Calu3 (cell line): Measurements from ENCODE around the gene BOK. TPM values are rescaled to one million over a fixed set of nuclear protein-coding genes. Genes with fewer than 3 reads are reported as not detected.

ENCODE experiments used
- BruUV-seq: library from RNA; stranded (reverse); fragments of 400-500 nt; replicated peaks from 2 replicates; lab custom pipeline; 2021; lab: Mats Ljungman, UMichigan
- CTCF ChIA-PET: fragments of 300-600 bp; sonication (Branson Sonifier 250); formaldehyde crosslinking; loops from one replicate; lab custom pipeline; 2022; ENCODE audit warnings: antibody characterized with exemption; lab: Charles Lee
- DNase-seq: peaks from one replicate; pipeline ENCODE4 v3.0.0; 2022
- H3K27ac Mint-ChIP-seq: one replicate; pipeline ENCODE4 v1.8.0; 2022; ENCODE audit warnings: mixed read lengths; ENCODE audit not compliant: unreplicated experiment
- H3K27me3 Mint-ChIP-seq: one replicate; pipeline ENCODE4 v1.8.0; 2022; ENCODE audit warnings: mixed read lengths; ENCODE audit not compliant: unreplicated experiment
- H3K36me3 Mint-ChIP-seq: one replicate; pipeline ENCODE4 v1.8.0; 2022; ENCODE audit warnings: mild to moderate bottlenecking, moderate library complexity, mixed read lengths; ENCODE audit not compliant: insufficient read depth, unreplicated experiment
- H3K4me1 Mint-ChIP-seq: one replicate; pipeline ENCODE4 v1.8.0; 2022; ENCODE audit warnings: mild to moderate bottlenecking, low read depth, mixed read lengths; ENCODE audit not compliant: unreplicated experiment
- H3K4me3 Mint-ChIP-seq: one replicate; pipeline ENCODE4 v1.8.0; 2022; ENCODE audit warnings: mild to moderate bottlenecking, low read depth, moderate library complexity, mixed read lengths; ENCODE audit not compliant: unreplicated experiment
- H3K9me3 Mint-ChIP-seq: one replicate; pipeline ENCODE4 v1.8.0; 2022; ENCODE audit warnings: low read depth, mixed read lengths; ENCODE audit not compliant: unreplicated experiment
- CTCF ChIP-seq: fragments of 200-600 bp; IDR thresholded peaks from one replicate; pipeline ENCODE4 v1.8.0; 2022; ENCODE audit warnings: antibody characterized with exemption; ENCODE audit not compliant: unreplicated experiment
- intact Hi-C: fragments of 100-400 bp; cut with micrococcal nuclease; formaldehyde crosslinking; loops from one replicate; pipeline ENCODE4 v1.10.0; 2022; ENCODE audit not compliant: unreplicated experiment
- total RNA-seq: library from RNA; stranded (reverse); gene quantifications from 2 replicates; pipeline ENCODE4 v1.2.3, GENCODE V29; 2022

Gene BOK
- total RNA-seq, 1 experiment from 2014 or later: 30.1 TPM

- Mint-ChIP-seq H3K9me3 (no peaks in the 10 kb centered on the region), H3K4me3 (no peak overlapping the region), H3K4me1 (peaks cover 19% of the 10 kb centered on the region), H3K27me3 (no peaks in the 10 kb centered on the region), H3K27ac (peak overlapping the region; percentile 1), H3K36me3 (peaks cover 25% of the 10 kb centered on the region)
- peak; percentile 42 for DNase-seq
- intact Hi-C loops: no loop called here
- BruUV-seq: no TSS peak
- CTCF ChIA-PET: no interaction called here
- TF ChIP-seq CTCF: no peak
Observed at GRCh38 chr2:241620419-241620769, 61.8 kb downstream of the BOK start.

Other genes starting within 250 kb of the BOK start
- 429 and 493 TPM in 2 replicates for gene HDLBP, start 243.1 kb upstream of the BOK start, total RNA-seq
- 413 and 445 TPM in 2 replicates for gene SEPTIN2, start 242.8 kb upstream of the BOK start, total RNA-seq
- gene FARP2, start 202.5 kb upstream of the BOK start, total RNA-seq: 59.0 and 67.7 TPM in 2 replicates
- 149 and 159 TPM in 2 replicates for gene STK25, start 50.2 kb upstream of the BOK start, total RNA-seq
- 53.6 and 57.5 TPM in 2 replicates for gene THAP4, start 78.4 kb downstream of the BOK start, total RNA-seq
- gene ATG4B, start 78.9 kb downstream of the BOK start, total RNA-seq: 93.0 and 95.3 TPM in 2 replicates
- 67.6 and 80.7 TPM in 2 replicates for gene DTYMK, start 128.1 kb downstream of the BOK start, total RNA-seq
- 29.3 and 35.1 TPM in 2 replicates for gene ING5, start 143.3 kb downstream of the BOK start, total RNA-seq
- gene D2HGDH, start 175.9 kb downstream of the BOK start, total RNA-seq: 51.1 and 53.3 TPM in 2 replicates
- gene GAL3ST2, start 218.1 kb downstream of the BOK start, total RNA-seq: 0.27 TPM in 1 of 2 replicates, not detected in the other